Gastrocnemius medialis (tissue), 4 donors: Measurements from ENCODE around the gene OR52E1.

ENCODE experiments used
- CTCF ChIP-seq, 5 experiments: fragments of 450-650 bp in 3 of 5; fragments of 200-600 bp in 2 of 5; sonication (generic) in 2 of 5; IDR thresholded peaks in 4 of 5; conservative IDR thresholded peaks in 1 of 5; 1 replicate in 4 of 5; 2 replicates in 1 of 5; pipeline ENCODE4 v1.5.1; 2016 to 2019; ENCODE audit warnings: antibody characterized with exemption in 5 of 5, mild to moderate bottlenecking in 3 of 5, moderate library complexity in 3 of 5
- POLR2A ChIP-seq, 2 donors: fragments of 450-650 bp; IDR thresholded peaks; one replicate each; pipeline ENCODE4 v1.6.1; 2017; ENCODE audit warnings: antibody characterized with exemption in 2 of 2, mild to moderate bottlenecking in 2 of 2, moderate library complexity in 2 of 2

GRCh38 chr11:5081405-5081804 lies 12.0 kb downstream of the OR52E1 start:
- TF ChIP-seq CTCF (IDR thresholded peaks at IDR 0.05 in 4 of 5, conservative IDR thresholded peaks at IDR 0.05 in 1 of 5) (no peak), POLR2A (IDR thresholded peaks at IDR 0.05) (no peak)
